Glutamatergic neuron (in vitro differentiated cells): ENCODE data around the gene SDC1. TPM values are rescaled to one million over a fixed set of nuclear protein-coding genes. Genes with fewer than 3 reads are reported as not detected.

Source experiments
- DNase-seq: peaks from one replicate; pipeline ENCODE4 v3.0.0; 2022
- H3K27ac Mint-ChIP-seq: one replicate; pipeline ENCODE4 v1.8.0; 2020; ENCODE audit warnings: mild to moderate bottlenecking, mixed read lengths, inconsistent platforms; ENCODE audit not compliant: unreplicated experiment
- H3K27me3 Mint-ChIP-seq: one replicate; pipeline ENCODE4 v1.8.0; 2020; ENCODE audit warnings: mild to moderate bottlenecking, moderate library complexity, mixed read lengths, inconsistent platforms; ENCODE audit not compliant: unreplicated experiment
- H3K36me3 Mint-ChIP-seq: one replicate; pipeline ENCODE4 v1.8.0; 2020; ENCODE audit warnings: mild to moderate bottlenecking, mixed read lengths, inconsistent platforms; ENCODE audit not compliant: unreplicated experiment
- H3K4me1 Mint-ChIP-seq: one replicate; pipeline ENCODE4 v1.8.0; 2020; ENCODE audit warnings: mild to moderate bottlenecking, low read depth, mixed read lengths, inconsistent platforms; ENCODE audit not compliant: unreplicated experiment
- H3K4me3 Mint-ChIP-seq: one replicate; pipeline ENCODE4 v1.8.0; 2020; ENCODE audit warnings: mild to moderate bottlenecking, mixed read lengths, inconsistent platforms; ENCODE audit not compliant: unreplicated experiment
- H3K9me3 Mint-ChIP-seq: one replicate; pipeline ENCODE4 v1.8.0; 2020; ENCODE audit warnings: mild to moderate bottlenecking, moderate library complexity, mixed read lengths, inconsistent platforms; ENCODE audit not compliant: unreplicated experiment
- CTCF ChIP-seq: fragments of 200-600 bp; sonication (generic); IDR thresholded peaks from one replicate; pipeline ENCODE4 v1.5.0; 2021; ENCODE audit not compliant: partially characterized antibody, unreplicated experiment
- total RNA-seq: library from RNA; stranded (reverse); fragmentation: NEBNext Ultra II Directional; extraction: Animal tissue kit (Norgen Biotek cat#: 25700); gene quantifications from one replicate; pipeline ENCODE4 v1.2.1, GENCODE V29; 2021; ENCODE audit not compliant: unreplicated experiment

The SDC1 gene
- total RNA-seq, 1 donor from 2014 or later, result 0.93 TPM

- Mint-ChIP-seq H3K27me3 (peaks cover 2% of the 10 kb centered on the region), H3K9me3 (no peaks in the 10 kb centered on the region)
Observed at GRCh38 chr2:20175267-20175666, 49.7 kb downstream of the SDC1 start.

DNA sequence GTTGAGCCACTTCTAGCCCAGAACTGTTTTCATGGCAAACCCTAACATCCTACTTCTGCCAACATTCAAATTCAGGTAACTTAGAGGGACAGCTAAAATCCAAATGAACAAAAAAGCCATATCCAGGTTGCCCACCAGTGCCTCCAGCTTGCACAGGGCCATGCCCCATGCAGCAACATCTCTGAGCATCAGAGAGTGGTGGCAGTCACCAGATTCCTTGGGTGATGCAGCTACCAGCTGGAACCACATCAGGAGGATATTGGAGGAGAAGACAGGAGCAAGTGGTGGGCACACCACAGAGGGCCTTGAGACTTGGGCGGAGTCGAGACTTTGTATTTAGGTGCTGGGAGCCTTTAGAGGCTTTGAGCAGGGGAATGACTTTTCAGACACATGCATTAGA is 50.5 kb downstream of the SDC1 start:
- TF ChIP-seq CTCF, result no peak

More at GRCh38 chr2:20175267-20175666, 49.7 kb downstream of the SDC1 start:
- Mint-ChIP-seq H3K36me3 (no peaks in the 10 kb centered on the region), H3K27ac (no peak overlapping the region), H3K4me3 (no peak overlapping the region), H3K4me1 (peaks cover 4% of the 10 kb centered on the region)
- TF ChIP-seq CTCF, result no peak
- DNase-seq, result no peak

GRCh38 chr2:20173496-20174402 is 51.2 kb downstream of the SDC1 start:
- H3K27me3 Mint-ChIP-seq, result peaks cover 3% of the 10 kb centered on the region
- no peak for TF ChIP-seq CTCF
- H3K36me3 Mint-ChIP-seq, result no peaks in the 10 kb centered on the region
- no peak for DNase-seq
- peaks cover 4% of the 10 kb centered on the region for H3K4me1 Mint-ChIP-seq
- H3K9me3 Mint-ChIP-seq, result no peaks in the 10 kb centered on the region
- H3K27ac Mint-ChIP-seq, result no peak overlapping the region
- no peak overlapping the region for H3K4me3 Mint-ChIP-seq

More for the DNA sequence above, 50.5 kb downstream of the SDC1 start:
- Mint-ChIP-seq H3K9me3 (no peaks in the 10 kb centered on the region), H3K4me3 (peak overlapping the region; percentile 17), H3K27ac (no peak overlapping the region), H3K4me1 (peaks cover 4% of the 10 kb centered on the region), H3K27me3 (peaks cover 2% of the 10 kb centered on the region), H3K36me3 (no peaks in the 10 kb centered on the region)
- DNase-seq, result no peak

DNA sequence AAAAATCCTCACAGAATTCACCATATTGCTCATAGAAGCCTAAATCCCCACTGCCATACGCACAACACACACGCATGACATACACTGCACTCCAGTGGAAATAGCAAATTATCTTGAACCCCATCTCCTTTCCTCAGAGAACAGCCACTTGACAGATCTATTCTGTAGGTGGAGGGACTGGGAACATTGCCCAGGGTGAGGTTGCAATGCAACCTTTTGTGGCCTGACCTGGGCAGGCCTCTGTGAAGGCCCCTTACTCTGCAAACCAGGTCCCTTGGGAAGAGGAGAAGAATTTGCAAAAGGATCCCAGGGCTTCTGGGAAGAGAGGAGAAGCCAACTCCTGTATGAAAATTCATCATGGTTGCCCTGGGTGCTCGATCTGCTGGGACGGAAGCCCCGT is 51.9 kb downstream of the SDC1 start:
- Mint-ChIP-seq H3K27ac (no peak overlapping the region), H3K4me3 (no peak overlapping the region), H3K27me3 (peaks cover 5% of the 10 kb centered on the region), H3K9me3 (no peaks in the 10 kb centered on the region), H3K4me1 (peaks cover 8% of the 10 kb centered on the region), H3K36me3 (no peaks in the 10 kb centered on the region)
- DNase-seq, result no peak
- no peak for TF ChIP-seq CTCF

- Mint-ChIP-seq H3K27ac (no peak overlapping the region), H3K9me3 (no peaks in the 10 kb centered on the region), H3K27me3 (peaks cover 5% of the 10 kb centered on the region), H3K4me1 (peaks cover 8% of the 10 kb centered on the region), H3K4me3 (no peak overlapping the region), H3K36me3 (no peaks in the 10 kb centered on the region)
- no peak for TF ChIP-seq CTCF
- DNase-seq, result no peak
Observed at GRCh38 chr2:20172273-20173055, 52.5 kb downstream of the SDC1 start.
